Vagina (tissue), 2 donors: ENCODE measurements around the gene TINAGL1. TPM values are rescaled to one million over a fixed set of nuclear protein-coding genes. Genes with fewer than 3 reads are reported as not detected.

Experiments used
- DNase-seq, 2 donors: peaks; one replicate each; pipeline ENCODE4 v3.0.0-alpha.2; 2017; ENCODE audit errors: extremely low spot score in 2 of 2
- H3K27ac ChIP-seq: fragments of 200-600 bp; sonication (generic); one replicate; pipeline ENCODE4 v1.5.1; 2019
- H3K27me3 ChIP-seq: fragments of 200-600 bp; sonication (generic); one replicate; pipeline ENCODE4 v1.5.1; 2019
- H3K36me3 ChIP-seq, 2 donors: fragments of 200-600 bp; sonication (generic); one replicate each; pipeline ENCODE4 v1.5.1; 2017 to 2019
- H3K4me1 ChIP-seq: fragments of 200-600 bp; sonication (generic); one replicate; pipeline ENCODE4 v1.5.1; 2019
- H3K4me3 ChIP-seq, 2 donors: fragments of 200-600 bp; sonication (generic); 1 replicate in 1 of 2; 2 replicates in 1 of 2; pipeline ENCODE4 v1.5.1; 2016 to 2019
- H3K9me3 ChIP-seq: fragments of 200-600 bp; sonication (generic); one replicate; pipeline ENCODE4 v1.5.1; 2019
- POLR2A ChIP-seq, 2 donors: fragments of 450-650 bp; IDR thresholded peaks; one replicate each; pipeline ENCODE4 v1.6.1; 2017; ENCODE audit warnings: antibody characterized with exemption in 2 of 2, mild to moderate bottlenecking in 2 of 2, moderate library complexity in 2 of 2
- POLR2AphosphoS5 ChIP-seq, 2 donors: sonication (generic); formaldehyde crosslinking; IDR thresholded peaks; one replicate each; pipeline ENCODE4 v1.9.0; 2017; ENCODE audit warnings: antibody characterized with exemption in 2 of 2, mild to moderate bottlenecking in 2 of 2, low read depth in 1 of 2; ENCODE audit not compliant: insufficient read depth in 1 of 2
- intact Hi-C: fragments of 100-400 bp; cut with DNase I; formaldehyde crosslinking; loops from one replicate; pipeline ENCODE4 v1.15.1; 2023
- total RNA-seq: library from RNA; depleted of rRNA; stranded (reverse); fragments of >200 nt; gene quantifications from one replicate; pipeline ENCODE4 v1.2.3, GENCODE V29; 2016
- TF ChIP-seq, protein P1 (sequence below), 3 experiments: fragments of 450-650 bp in 2 of 3; fragments of 200-600 bp in 1 of 3; sonication (generic) in 1 of 3; IDR thresholded peaks; one replicate each; pipeline ENCODE4 v1.5.1; 2017 to 2019; ENCODE audit warnings: antibody characterized with exemption in 3 of 3, mild to moderate bottlenecking in 2 of 3, moderate library complexity in 2 of 3

TINAGL1 gene
- total RNA-seq, 1 donor from 2014 or later: 142 TPM

DNA sequence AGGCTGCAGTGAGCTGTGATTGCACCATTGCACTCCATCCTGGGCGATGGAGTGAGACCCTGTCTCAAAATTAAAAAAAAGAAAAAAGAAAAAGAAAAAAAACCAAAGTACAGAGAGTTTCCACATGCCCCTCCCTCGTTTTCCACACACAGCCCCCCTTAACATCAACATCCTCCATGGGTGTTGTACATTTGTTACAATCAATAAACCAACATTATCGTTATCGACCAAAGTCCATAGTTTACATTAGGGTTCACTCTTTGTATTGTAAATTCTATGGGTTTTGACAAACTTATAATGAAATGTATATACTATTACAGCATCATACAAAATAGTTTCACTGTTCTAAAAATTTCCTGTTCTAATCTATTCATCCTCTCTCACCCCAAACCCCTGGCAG is 15.9 kb upstream of the TINAGL1 start:
- Histone ChIP-seq H3K27ac (no peak overlapping the region), H3K4me3 (no peak overlapping the region), H3K27me3 (no peaks in the 10 kb centered on the region), H3K36me3 (no peaks in the 10 kb centered on the region), H3K4me1 (peaks cover 9% of the 10 kb centered on the region), H3K9me3 (no peaks in the 10 kb centered on the region)
- no peak for DNase-seq
- TF ChIP-seq POLR2AphosphoS5 (IDR thresholded peaks at IDR 0.05; ENCODE audit: insufficient read depth in 1 of 2, low read depth in 1 of 2): no peak
- TF ChIP-seq POLR2A (IDR thresholded peaks at IDR 0.05): no peak
- TF ChIP-seq, protein P1, sequence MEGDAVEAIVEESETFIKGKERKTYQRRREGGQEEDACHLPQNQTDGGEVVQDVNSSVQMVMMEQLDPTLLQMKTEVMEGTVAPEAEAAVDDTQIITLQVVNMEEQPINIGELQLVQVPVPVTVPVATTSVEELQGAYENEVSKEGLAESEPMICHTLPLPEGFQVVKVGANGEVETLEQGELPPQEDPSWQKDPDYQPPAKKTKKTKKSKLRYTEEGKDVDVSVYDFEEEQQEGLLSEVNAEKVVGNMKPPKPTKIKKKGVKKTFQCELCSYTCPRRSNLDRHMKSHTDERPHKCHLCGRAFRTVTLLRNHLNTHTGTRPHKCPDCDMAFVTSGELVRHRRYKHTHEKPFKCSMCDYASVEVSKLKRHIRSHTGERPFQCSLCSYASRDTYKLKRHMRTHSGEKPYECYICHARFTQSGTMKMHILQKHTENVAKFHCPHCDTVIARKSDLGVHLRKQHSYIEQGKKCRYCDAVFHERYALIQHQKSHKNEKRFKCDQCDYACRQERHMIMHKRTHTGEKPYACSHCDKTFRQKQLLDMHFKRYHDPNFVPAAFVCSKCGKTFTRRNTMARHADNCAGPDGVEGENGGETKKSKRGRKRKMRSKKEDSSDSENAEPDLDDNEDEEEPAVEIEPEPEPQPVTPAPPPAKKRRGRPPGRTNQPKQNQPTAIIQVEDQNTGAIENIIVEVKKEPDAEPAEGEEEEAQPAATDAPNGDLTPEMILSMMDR (IDR thresholded peaks at IDR 0.05): no peak
- intact Hi-C loops: no loop called here

DNA sequence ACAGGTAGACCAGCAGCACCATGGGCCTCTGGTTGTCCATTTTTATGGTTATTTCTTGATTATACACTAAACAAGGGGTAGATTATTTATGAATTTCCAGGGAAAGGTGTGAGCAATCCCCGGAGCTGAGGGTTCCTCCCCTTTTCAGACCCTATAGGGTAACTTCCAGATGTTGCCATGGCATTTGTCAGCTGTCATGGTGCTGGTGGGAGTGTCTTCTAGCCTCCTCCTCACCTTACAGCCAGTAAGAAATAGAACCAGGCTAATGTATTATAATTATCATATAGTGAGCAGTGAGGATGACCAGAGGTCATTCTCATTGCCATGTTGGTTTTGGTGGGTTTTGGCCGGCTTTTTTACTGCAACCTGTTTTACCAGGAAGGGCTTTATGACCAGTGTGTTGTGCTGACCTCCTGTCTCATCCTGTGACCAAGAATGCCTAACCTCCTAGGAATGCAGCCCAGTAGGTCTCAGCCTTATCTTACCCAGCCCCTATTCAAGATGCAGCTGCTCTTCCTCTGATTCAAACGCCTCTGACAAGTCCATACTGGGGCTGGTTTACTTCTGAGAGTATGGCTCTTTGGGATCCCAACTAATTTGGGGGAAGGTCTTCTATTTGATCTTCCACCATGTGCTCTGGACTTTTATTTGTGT is 13.5 kb upstream of the TINAGL1 start:
- H3K27me3 ChIP-seq: no peaks in the 10 kb centered on the region
- H3K36me3 ChIP-seq: no peaks in the 10 kb centered on the region
- H3K4me1 ChIP-seq: peaks cover 9% of the 10 kb centered on the region
- intact Hi-C loops: no loop called here
- no peak overlapping the region for H3K27ac ChIP-seq
- TF ChIP-seq, protein P1 (IDR thresholded peaks at IDR 0.05): no peak
- TF ChIP-seq POLR2AphosphoS5 (IDR thresholded peaks at IDR 0.05; ENCODE audit: insufficient read depth in 1 of 2, low read depth in 1 of 2) (no peak), POLR2A (IDR thresholded peaks at IDR 0.05) (no peak)
- DNase-seq: peak in 1 of 2 donors; percentile 88
- H3K9me3 ChIP-seq: no peaks in the 10 kb centered on the region
- H3K4me3 ChIP-seq: no peak overlapping the region

DNA sequence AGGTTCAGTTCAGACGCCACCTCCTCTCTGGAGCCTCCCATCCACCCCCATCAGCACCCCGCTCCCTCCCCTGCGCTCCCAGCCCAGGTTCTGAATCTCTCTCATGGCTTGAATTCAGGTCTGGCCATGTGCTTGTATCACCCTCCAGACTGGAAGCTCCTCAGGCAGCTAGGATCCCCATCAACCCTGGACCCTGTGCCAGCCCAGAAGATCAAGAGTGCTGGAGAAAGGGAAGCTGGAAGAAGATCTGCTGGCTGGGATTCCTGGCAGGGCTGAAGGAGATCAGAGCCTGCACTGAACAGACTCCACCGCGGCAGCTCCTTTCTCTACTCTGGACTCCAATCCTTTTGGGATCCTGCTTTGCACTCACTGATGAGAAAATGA is 11.7 kb upstream of the TINAGL1 start:
- peak; percentile 49 to 78 for DNase-seq
- intact Hi-C loops: no loop called here
- no peak overlapping the region for H3K4me3 ChIP-seq
- no peaks in the 10 kb centered on the region for H3K36me3 ChIP-seq
- TF ChIP-seq, protein P1 (IDR thresholded peaks at IDR 0.05): no peak
- no peaks in the 10 kb centered on the region for H3K9me3 ChIP-seq
- H3K27me3 ChIP-seq: no peaks in the 10 kb centered on the region
- no peak overlapping the region for H3K27ac ChIP-seq
- peaks cover 9% of the 10 kb centered on the region for H3K4me1 ChIP-seq

DNA sequence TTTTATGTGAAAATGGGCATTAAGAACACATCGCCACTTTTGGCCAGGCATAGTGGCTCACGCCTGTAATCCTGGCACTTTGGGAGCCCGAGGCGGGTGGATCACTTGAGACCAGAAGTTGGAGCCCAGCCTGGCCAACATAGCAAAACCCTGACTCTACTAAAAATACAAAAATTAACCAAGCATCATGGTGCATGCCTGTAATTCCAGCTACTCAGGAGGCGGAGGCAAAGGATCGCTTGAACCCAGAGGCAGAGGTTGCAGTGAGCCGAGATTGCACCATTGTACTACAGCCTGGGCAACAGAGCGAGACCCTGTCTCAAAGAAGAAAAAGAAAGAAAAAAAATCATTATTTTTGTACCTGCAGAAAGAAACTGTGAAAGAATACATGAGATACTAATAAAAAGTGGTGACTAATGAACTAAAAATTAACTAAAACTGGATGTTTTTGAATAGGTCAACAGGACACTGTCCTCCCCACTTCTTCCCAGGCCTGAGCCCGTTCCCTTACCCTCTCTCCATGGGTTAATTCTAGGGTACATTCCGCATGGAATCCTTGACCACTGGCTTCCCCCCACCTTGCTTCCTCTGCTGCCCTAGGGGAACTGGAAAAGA is 8.3 kb upstream of the TINAGL1 start:
- H3K27me3 ChIP-seq: no peaks in the 10 kb centered on the region
- no peak overlapping the region for H3K4me3 ChIP-seq
- DNase-seq: peak in 1 of 2 donors; percentile 16
- intact Hi-C loops: loop anchor here (2.0 kb wide), 1 partner anchor 25 kb away; no protein-coding TSS in a partner anchor
- H3K9me3 ChIP-seq: no peaks in the 10 kb centered on the region
- no peaks in the 10 kb centered on the region for H3K36me3 ChIP-seq
- TF ChIP-seq, protein P1 (IDR thresholded peaks at IDR 0.05): no peak
- TF ChIP-seq POLR2AphosphoS5 (IDR thresholded peaks at IDR 0.05; ENCODE audit: insufficient read depth in 1 of 2, low read depth in 1 of 2) (no peak), POLR2A (IDR thresholded peaks at IDR 0.05) (no peak)
- H3K27ac ChIP-seq: no peak overlapping the region
- peaks cover 30% of the 10 kb centered on the region for H3K4me1 ChIP-seq

DNA sequence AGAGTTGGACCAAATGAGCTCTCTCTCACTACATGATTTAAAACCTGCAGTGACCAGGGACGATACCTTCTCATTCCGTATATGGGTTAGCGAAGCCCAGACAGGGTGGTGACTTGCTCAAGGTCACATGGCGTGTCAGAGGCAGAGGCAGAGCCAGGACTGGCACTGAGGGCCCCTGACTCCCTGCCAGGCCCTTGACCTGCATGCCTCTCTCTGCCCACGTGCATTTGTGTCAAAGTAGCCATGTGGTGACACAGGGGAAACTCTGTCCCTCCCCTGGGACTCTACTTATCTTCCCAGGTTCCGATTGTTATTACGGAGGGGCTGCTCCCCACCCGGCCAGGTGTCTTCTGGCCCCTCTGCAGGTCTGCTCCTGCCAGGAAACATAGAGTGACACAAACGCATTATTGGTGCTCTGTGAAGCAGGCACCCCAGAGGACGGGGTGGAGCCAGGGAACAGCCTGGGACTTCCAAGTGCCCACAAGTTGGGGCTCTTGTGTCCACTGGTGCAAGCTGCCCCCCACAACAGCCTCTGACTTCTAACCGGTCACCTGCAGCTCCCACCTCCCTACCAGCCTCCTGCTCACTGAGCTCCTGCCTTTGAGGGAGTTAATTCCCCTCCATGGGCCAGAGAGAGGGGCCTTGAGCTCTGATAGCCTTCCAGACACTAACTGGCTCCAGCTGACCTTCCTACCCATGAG is 7.3 kb upstream of the TINAGL1 start:
- Histone ChIP-seq H3K9me3 (no peaks in the 10 kb centered on the region), H3K27me3 (no peaks in the 10 kb centered on the region), H3K4me1 (peaks cover 39% of the 10 kb centered on the region), H3K4me3 (no peak overlapping the region), H3K27ac (no peak overlapping the region), H3K36me3 (no peaks in the 10 kb centered on the region)
- peak; percentile 80 to 89 for DNase-seq
- TF ChIP-seq, protein P1 (IDR thresholded peaks at IDR 0.05): no peak
- no peak for TF ChIP-seq POLR2A (IDR thresholded peaks at IDR 0.05)
- no peak for TF ChIP-seq POLR2AphosphoS5 (IDR thresholded peaks at IDR 0.05; ENCODE audit: insufficient read depth in 1 of 2, low read depth in 1 of 2)
- intact Hi-C loops: no loop called here
